ENCODE results near the gene OSBPL5.
"Not testable (repeated sequence)": the region's sequence is repeated elsewhere in the genome, so short reads cannot be mapped to it uniquely, and the experiment has no call there.

OSBPL5 gene

DNA sequence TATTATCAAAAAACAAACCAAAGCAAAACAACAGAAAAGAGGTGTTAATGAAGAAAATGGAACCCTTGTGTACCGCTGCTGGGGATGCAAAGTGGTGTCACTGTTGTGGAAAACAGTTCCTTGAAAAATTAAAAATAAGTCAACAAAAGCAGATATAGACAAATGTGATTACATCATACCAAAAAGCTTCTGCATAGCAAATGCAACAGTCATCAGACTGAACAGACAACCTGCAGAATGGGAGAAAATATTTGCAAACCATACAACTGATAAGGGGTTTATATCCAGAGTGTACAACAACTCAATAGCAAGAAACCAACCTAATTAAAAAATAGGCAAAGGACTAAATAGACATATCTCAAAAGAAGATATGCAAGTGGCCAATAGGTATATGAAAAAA lies 85.0 kb downstream of the OSBPL5 start:
- Histone ChIP-seq H3K4me1 (ENCODE audit: control insufficient read depth, insufficient read depth, low read length) (no peaks in the 10 kb centered on the region), H3K9me3 (ENCODE audit: control insufficient read depth, insufficient read depth, low read depth, low read length) (no peaks in the 10 kb centered on the region), H3K36me3 (ENCODE audit: control insufficient read depth, insufficient read depth, low read length) (no peaks in the 10 kb centered on the region), H3K4me3 (ENCODE audit: low read depth, low read length) (no peak overlapping the region), H3K9ac (ENCODE audit: low read length) (no peak overlapping the region), H3K27ac (ENCODE audit: low read depth, low read length) (no peak overlapping the region), H3K27me3 (ENCODE audit: control insufficient read depth, insufficient read depth, low read length) (no peaks in the 10 kb centered on the region)

- Histone ChIP-seq H3K36me3 (ENCODE audit: control insufficient read depth, insufficient read depth, low read length) (no peaks in the 10 kb centered on the region), H3K27me3 (ENCODE audit: control insufficient read depth, insufficient read depth, low read length) (no peaks in the 10 kb centered on the region), H3K9ac (ENCODE audit: low read length) (no peak overlapping the region), H3K4me1 (ENCODE audit: control insufficient read depth, insufficient read depth, low read length) (no peaks in the 10 kb centered on the region), H3K4me3 (ENCODE audit: low read depth, low read length) (no peak overlapping the region), H3K9me3 (ENCODE audit: control insufficient read depth, insufficient read depth, low read depth, low read length) (no peaks in the 10 kb centered on the region), H3K27ac (ENCODE audit: low read depth, low read length) (no peak overlapping the region)
These were observed 87.2 kb downstream of the OSBPL5 start for GRCh38 chr11:3077846-3078440.

DNA sequence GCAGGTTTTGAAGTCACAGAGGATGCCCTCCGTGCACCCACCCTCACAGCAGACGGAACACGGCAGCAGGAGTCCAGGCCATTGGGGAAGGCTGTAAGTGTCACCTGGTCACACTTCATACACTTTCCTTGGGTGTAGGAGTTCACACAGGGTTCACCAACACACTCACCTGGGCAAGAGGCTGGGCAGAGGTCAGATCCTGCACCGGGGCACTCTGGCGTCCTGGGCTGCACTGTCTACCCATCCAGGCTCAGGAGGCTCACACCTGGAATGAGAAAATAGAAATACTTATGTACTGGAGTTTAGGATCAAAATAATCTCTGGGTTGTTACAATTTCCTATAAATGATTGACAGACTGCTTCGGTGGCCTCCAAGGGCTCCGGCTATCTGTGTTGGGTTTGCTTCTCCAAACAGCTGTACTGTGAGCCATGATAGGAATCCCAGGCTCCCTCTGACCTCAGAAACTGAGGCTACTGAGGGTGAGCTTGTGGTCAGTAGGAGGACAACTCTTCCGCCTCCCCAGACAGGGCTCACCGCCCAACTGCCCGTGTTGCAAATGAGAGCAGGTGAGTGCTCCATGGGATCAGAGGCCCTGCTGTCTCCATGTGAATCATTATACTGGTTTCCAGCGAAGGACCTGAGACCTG lies 87.8 kb downstream of the OSBPL5 start:
- Histone ChIP-seq H3K4me1 (ENCODE audit: control insufficient read depth, insufficient read depth, low read length) (no peaks in the 10 kb centered on the region), H3K4me3 (ENCODE audit: low read depth, low read length) (no peak overlapping the region), H3K9ac (ENCODE audit: low read length) (no peak overlapping the region), H3K27ac (ENCODE audit: low read depth, low read length) (no peak overlapping the region), H3K27me3 (ENCODE audit: control insufficient read depth, insufficient read depth, low read length) (no peaks in the 10 kb centered on the region), H3K36me3 (ENCODE audit: control insufficient read depth, insufficient read depth, low read length) (no peaks in the 10 kb centered on the region), H3K9me3 (ENCODE audit: control insufficient read depth, insufficient read depth, low read depth, low read length) (no peaks in the 10 kb centered on the region)

- no peak overlapping the region for H3K4me3 ChIP-seq (ENCODE audit: low read depth, low read length)
- no peaks in the 10 kb centered on the region for H3K9me3 ChIP-seq (ENCODE audit: control insufficient read depth, insufficient read depth, low read depth, low read length)
- no peak overlapping the region for H3K27ac ChIP-seq (ENCODE audit: low read depth, low read length)
- no peaks in the 10 kb centered on the region for H3K27me3 ChIP-seq (ENCODE audit: control insufficient read depth, insufficient read depth, low read length)
- no peaks in the 10 kb centered on the region for H3K36me3 ChIP-seq (ENCODE audit: control insufficient read depth, insufficient read depth, low read length)
- no peak overlapping the region for H3K9ac ChIP-seq (ENCODE audit: low read length)
- H3K4me1 ChIP-seq (ENCODE audit: control insufficient read depth, insufficient read depth, low read length): no peaks in the 10 kb centered on the region
These were observed 90.1 kb downstream of the OSBPL5 start for GRCh38 chr11:3074912-3075589.

GRCh38 chr11:3073029-3073435 lies 92.1 kb downstream of the OSBPL5 start:
- Histone ChIP-seq H3K9ac (ENCODE audit: low read length) (no peak overlapping the region), H3K27ac (ENCODE audit: low read depth, low read length) (no peak overlapping the region), H3K36me3 (ENCODE audit: control insufficient read depth, insufficient read depth, low read length) (no peaks in the 10 kb centered on the region), H3K9me3 (ENCODE audit: control insufficient read depth, insufficient read depth, low read depth, low read length) (no peaks in the 10 kb centered on the region), H3K27me3 (ENCODE audit: control insufficient read depth, insufficient read depth, low read length) (no peaks in the 10 kb centered on the region), H3K4me3 (ENCODE audit: low read depth, low read length) (no peak overlapping the region), H3K4me1 (ENCODE audit: control insufficient read depth, insufficient read depth, low read length) (no peaks in the 10 kb centered on the region)

- H3K4me3 ChIP-seq (ENCODE audit: low read depth, low read length): no peak overlapping the region
- no peaks in the 10 kb centered on the region for H3K36me3 ChIP-seq (ENCODE audit: control insufficient read depth, insufficient read depth, low read length)
- H3K9ac ChIP-seq (ENCODE audit: low read length): no peak overlapping the region
These were observed 95.7 kb downstream of the OSBPL5 start for GRCh38 chr11:3069425-3069824.

GRCh38 chr11:3066308-3066707 lies 98.8 kb downstream of the OSBPL5 start:
- peaks cover 21% of the 10 kb centered on the region for H3K9me3 ChIP-seq (ENCODE audit: control insufficient read depth, insufficient read depth, low read depth, low read length)
- H3K4me3 ChIP-seq (ENCODE audit: low read depth, low read length); H3K27ac ChIP-seq (ENCODE audit: low read depth, low read length); H3K4me1 ChIP-seq (ENCODE audit: control insufficient read depth, insufficient read depth, low read length); H3K9ac ChIP-seq (ENCODE audit: low read length); H3K36me3 ChIP-seq (ENCODE audit: control insufficient read depth, insufficient read depth, low read length); H3K27me3 ChIP-seq (ENCODE audit: control insufficient read depth, insufficient read depth, low read length): not testable (repeated sequence)

More at GRCh38 chr11:3069425-3069824, 95.7 kb downstream of the OSBPL5 start:
- Histone ChIP-seq H3K27ac (ENCODE audit: low read depth, low read length) (no peak overlapping the region), H3K27me3 (ENCODE audit: control insufficient read depth, insufficient read depth, low read length) (no peaks in the 10 kb centered on the region), H3K4me1 (ENCODE audit: control insufficient read depth, insufficient read depth, low read length) (no peaks in the 10 kb centered on the region), H3K9me3 (ENCODE audit: control insufficient read depth, insufficient read depth, low read depth, low read length) (peaks cover 18% of the 10 kb centered on the region)

- peaks cover 21% of the 10 kb centered on the region for H3K9me3 ChIP-seq (ENCODE audit: control insufficient read depth, insufficient read depth, low read depth, low read length)
- not testable (repeated sequence) for H3K4me1 ChIP-seq (ENCODE audit: control insufficient read depth, insufficient read depth, low read length); H3K4me3 ChIP-seq (ENCODE audit: low read depth, low read length); H3K9ac ChIP-seq (ENCODE audit: low read length); H3K27me3 ChIP-seq (ENCODE audit: control insufficient read depth, insufficient read depth, low read length); H3K36me3 ChIP-seq (ENCODE audit: control insufficient read depth, insufficient read depth, low read length)
- 0 out of 2 replicates have a peak overlapping the region, but pooled peaks have one; percentile 19 for H3K27ac ChIP-seq (ENCODE audit: low read depth, low read length)
These were observed 100.4 kb downstream of the OSBPL5 start for GRCh38 chr11:3064709-3065108.

- H3K36me3 ChIP-seq (ENCODE audit: control insufficient read depth, insufficient read depth, low read length); H3K27ac ChIP-seq (ENCODE audit: low read depth, low read length); H3K27me3 ChIP-seq (ENCODE audit: control insufficient read depth, insufficient read depth, low read length); H3K4me1 ChIP-seq (ENCODE audit: control insufficient read depth, insufficient read depth, low read length); H3K9ac ChIP-seq (ENCODE audit: low read length); H3K4me3 ChIP-seq (ENCODE audit: low read depth, low read length): not testable (repeated sequence)
- peaks cover 21% of the 10 kb centered on the region for H3K9me3 ChIP-seq (ENCODE audit: control insufficient read depth, insufficient read depth, low read depth, low read length)
These were observed 101.2 kb downstream of the OSBPL5 start for GRCh38 chr11:3063876-3064275.

DNA sequence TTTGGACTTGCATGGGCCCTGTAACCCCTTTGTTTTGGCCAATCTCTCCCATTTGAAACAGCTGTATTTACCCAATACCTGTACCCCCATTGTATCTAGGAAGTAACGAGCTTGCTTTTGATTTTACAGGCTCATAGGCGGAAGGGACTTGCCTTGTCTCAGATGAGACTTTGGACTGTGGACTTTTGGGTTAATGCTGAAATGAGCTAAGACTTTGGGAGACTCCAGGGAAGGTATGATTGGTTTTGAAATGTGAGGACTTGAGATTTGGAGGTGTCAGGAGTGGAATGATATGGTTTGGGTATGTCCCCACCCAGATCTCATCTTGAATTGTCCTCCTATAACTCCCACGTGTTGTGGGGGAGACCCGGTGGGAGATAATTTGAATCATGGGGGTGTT lies 101.7 kb downstream of the OSBPL5 start:
- not testable (repeated sequence) for H3K9ac ChIP-seq (ENCODE audit: low read length); H3K4me3 ChIP-seq (ENCODE audit: low read depth, low read length); H3K4me1 ChIP-seq (ENCODE audit: control insufficient read depth, insufficient read depth, low read length); H3K36me3 ChIP-seq (ENCODE audit: control insufficient read depth, insufficient read depth, low read length); H3K27ac ChIP-seq (ENCODE audit: low read depth, low read length); H3K27me3 ChIP-seq (ENCODE audit: control insufficient read depth, insufficient read depth, low read length)
- H3K9me3 ChIP-seq (ENCODE audit: control insufficient read depth, insufficient read depth, low read depth, low read length): peaks cover 21% of the 10 kb centered on the region

- H3K27me3 ChIP-seq (ENCODE audit: control insufficient read depth, insufficient read depth, low read length): no peaks in the 10 kb centered on the region
- H3K9me3 ChIP-seq (ENCODE audit: control insufficient read depth, insufficient read depth, low read depth, low read length): peaks cover 13% of the 10 kb centered on the region
- no peak overlapping the region for H3K4me3 ChIP-seq (ENCODE audit: low read depth, low read length)
- no peak overlapping the region for H3K27ac ChIP-seq (ENCODE audit: low read depth, low read length)
- no peak overlapping the region for H3K9ac ChIP-seq (ENCODE audit: low read length)
- H3K36me3 ChIP-seq (ENCODE audit: control insufficient read depth, insufficient read depth, low read length): no peaks in the 10 kb centered on the region
- peaks cover 21% of the 10 kb centered on the region for H3K4me1 ChIP-seq (ENCODE audit: control insufficient read depth, insufficient read depth, low read length)
These were observed 104.6 kb downstream of the OSBPL5 start for GRCh38 chr11:3060436-3061025.

All from HUES6 (cell line).